ENCODE measurements around the gene GRM1. TPM values are rescaled to one million over a fixed set of nuclear protein-coding genes. Genes with fewer than 3 reads are reported as not detected.

GRM1 gene
- total and polyA plus RNA-seq, 8 donors: not detected

DNA sequence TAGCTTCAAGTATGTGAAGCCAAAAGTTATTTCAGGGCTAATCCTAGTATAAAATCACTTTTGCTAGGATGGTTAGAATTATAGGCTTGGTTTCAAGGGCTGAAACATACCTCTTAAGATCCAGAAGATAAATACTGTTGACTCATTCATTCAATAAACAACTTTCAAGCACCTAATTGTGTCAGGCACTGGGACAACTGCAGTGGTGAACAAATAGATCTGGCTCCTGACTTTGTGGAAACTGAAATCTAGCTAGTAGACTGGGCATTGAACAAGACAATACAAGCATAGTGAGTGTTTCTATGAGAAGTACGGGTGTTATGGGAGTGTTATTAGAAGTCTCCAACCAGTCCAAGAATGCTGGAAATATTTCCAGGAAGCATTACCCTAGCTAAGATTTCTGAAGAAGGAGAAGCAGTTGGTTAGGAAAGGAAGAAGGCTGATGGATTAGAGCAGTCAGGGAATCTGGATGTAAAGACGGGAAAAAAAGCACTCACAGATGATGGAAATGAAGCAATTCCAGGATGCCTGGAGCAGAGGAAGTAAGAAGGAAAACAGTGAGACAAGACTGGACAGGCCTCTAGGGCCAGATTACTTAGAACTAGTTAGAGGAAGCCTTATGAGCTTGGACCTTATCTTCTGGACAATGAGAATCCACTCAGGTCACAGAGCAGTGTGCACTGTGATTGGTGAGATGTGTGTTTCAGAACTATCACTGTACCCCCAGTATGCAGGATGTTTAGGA is 382.2 kb downstream of the GRM1 start:
- intact Hi-C loops (cut with DNase I; ENCODE audit: low total_unique reads): no loop called here
- TF ChIP-seq POLR2AphosphoS5 (IDR thresholded peaks at IDR 0.05) (no peak), EP300 (IDR thresholded peaks at IDR 0.05) (no peak)
- DNase-seq: no peak
- H3K4me3 ChIP-seq: no peak overlapping the region
- H3K36me3 ChIP-seq: no peaks in the 10 kb centered on the region
- 48 to 50% (median 49%) methylated on average over 2 of the region's 2 CpGs for WGBS, 5 donors
- H3K27ac ChIP-seq: no peak overlapping the region
- H3K9me3 ChIP-seq: no peaks in the 10 kb centered on the region
- H3K27me3 ChIP-seq: no peaks in the 10 kb centered on the region
- H3K4me1 ChIP-seq: no peaks in the 10 kb centered on the region

DNA sequence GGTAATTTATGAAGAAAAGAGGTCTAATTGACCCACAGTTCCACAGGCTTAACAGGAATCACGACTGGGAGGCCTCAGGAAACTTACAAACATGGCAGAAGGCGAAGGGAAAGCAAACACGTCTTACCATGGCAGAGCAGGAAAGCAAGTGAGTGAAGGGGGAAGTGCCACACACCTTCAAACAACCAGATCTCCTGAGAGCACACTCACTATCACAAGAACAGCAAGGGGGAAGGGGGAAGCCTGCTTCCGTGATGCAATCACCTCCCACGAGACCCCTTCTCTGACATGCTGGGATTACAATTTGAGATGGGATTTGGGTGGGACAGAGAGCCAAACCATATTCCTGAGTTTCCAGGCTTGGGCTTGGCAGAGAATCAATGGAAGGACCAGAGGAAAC is 390.7 kb downstream of the GRM1 start:
- Histone ChIP-seq H3K4me3 (no peak overlapping the region), H3K4me1 (no peaks in the 10 kb centered on the region), H3K27ac (no peak overlapping the region), H3K36me3 (no peaks in the 10 kb centered on the region), H3K9me3 (no peaks in the 10 kb centered on the region), H3K27me3 (no peaks in the 10 kb centered on the region)
- intact Hi-C loops (cut with DNase I; ENCODE audit: low total_unique reads): no loop called here
- 59 to 69% (median 65%) methylated on average over 5 of the region's 5 CpGs for WGBS, 5 donors
- TF ChIP-seq POLR2A (IDR thresholded peaks at IDR 0.05) (no peak), CTCF (IDR thresholded peaks at IDR 0.05) (no peak), EP300 (IDR thresholded peaks at IDR 0.05) (no peak), POLR2AphosphoS5 (IDR thresholded peaks at IDR 0.05) (no peak)
- no peak for DNase-seq

- Histone ChIP-seq H3K27ac (no peak overlapping the region), H3K9me3 (no peaks in the 10 kb centered on the region), H3K27me3 (no peaks in the 10 kb centered on the region), H3K4me3 (no peak overlapping the region), H3K4me1 (no peaks in the 10 kb centered on the region), H3K36me3 (no peaks in the 10 kb centered on the region)
- 55 to 75% (median 68%) methylated on average over 3 of the region's 3 CpGs for WGBS, 5 donors
- TF ChIP-seq EP300 (IDR thresholded peaks at IDR 0.05) (no peak), POLR2AphosphoS5 (IDR thresholded peaks at IDR 0.05) (no peak), CTCF (IDR thresholded peaks at IDR 0.05) (no peak), POLR2A (IDR thresholded peaks at IDR 0.05) (no peak)
- DNase-seq: no peak
- intact Hi-C loops (cut with DNase I; ENCODE audit: low total_unique reads): no loop called here
Measured at GRCh38 chr6:146420255-146420654, 391.4 kb downstream of the GRM1 start.

- intact Hi-C loops (cut with DNase I; ENCODE audit: low total_unique reads): no loop called here
- no peaks in the 10 kb centered on the region for H3K4me1 ChIP-seq
- no peak for DNase-seq
- no peaks in the 10 kb centered on the region for H3K36me3 ChIP-seq
- no peak overlapping the region for H3K27ac ChIP-seq
- no peak for TF ChIP-seq CTCF (IDR thresholded peaks at IDR 0.05)
- no peak for TF ChIP-seq POLR2A (IDR thresholded peaks at IDR 0.05)
- TF ChIP-seq POLR2AphosphoS5 (IDR thresholded peaks at IDR 0.05): no peak
- WGBS, 5 donors: 88 to 97% (median 91%) methylated on average over 1 of the region's 1 CpG
- no peaks in the 10 kb centered on the region for H3K27me3 ChIP-seq
- H3K9me3 ChIP-seq: no peaks in the 10 kb centered on the region
- no peak overlapping the region for H3K4me3 ChIP-seq
Measured at GRCh38 chr6:146422789-146423375, 394.0 kb downstream of the GRM1 start.

DNA sequence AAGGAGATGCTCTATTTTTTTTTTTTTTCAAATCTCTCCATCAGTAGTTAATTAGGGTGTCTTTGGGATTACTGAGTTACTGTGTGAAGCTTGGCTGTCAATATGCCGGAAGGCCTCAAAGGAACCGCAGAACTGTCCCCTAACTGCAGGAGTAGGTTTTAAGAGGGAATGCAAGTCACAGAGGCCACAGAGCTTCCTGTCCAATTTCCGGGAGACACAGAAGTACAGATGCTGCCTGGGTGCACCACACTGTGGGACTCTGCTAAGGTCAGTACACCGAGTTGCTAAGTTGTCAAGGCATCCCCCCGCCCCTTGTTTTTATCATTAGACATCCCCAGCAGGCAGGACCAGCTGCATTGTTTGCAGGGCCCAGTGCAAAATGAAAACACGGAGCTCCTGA is 394.6 kb downstream of the GRM1 start:
- intact Hi-C loops (cut with DNase I; ENCODE audit: low total_unique reads): no loop called here
- WGBS, 5 donors: 62 to 79% (median 70%) methylated on average over 6 of the region's 6 CpGs
- Histone ChIP-seq H3K27ac (no peak overlapping the region), H3K9me3 (no peaks in the 10 kb centered on the region), H3K36me3 (no peaks in the 10 kb centered on the region), H3K4me1 (no peaks in the 10 kb centered on the region), H3K27me3 (no peaks in the 10 kb centered on the region), H3K4me3 (no peak overlapping the region)
- no peak for TF ChIP-seq POLR2AphosphoS5 (IDR thresholded peaks at IDR 0.05)
- no peak for TF ChIP-seq EP300 (IDR thresholded peaks at IDR 0.05)
- TF ChIP-seq CTCF (IDR thresholded peaks at IDR 0.05): no peak
- no peak for TF ChIP-seq POLR2A (IDR thresholded peaks at IDR 0.05)
- DNase-seq: no peak

Data from stomach (tissue), 9 donors.